HuH-7 (cell line): ENCODE results near the gene ANTXRL.
"Not testable (repeated sequence)": the region's sequence is repeated elsewhere in the genome, so short reads cannot be mapped to it uniquely, and the experiment has no call there.

Experiments used
- DNase-seq: peaks from one replicate; pipeline ENCODE4 v3.0.0; 2011; ENCODE audit warnings: low spot score

ANTXRL gene

DNA sequence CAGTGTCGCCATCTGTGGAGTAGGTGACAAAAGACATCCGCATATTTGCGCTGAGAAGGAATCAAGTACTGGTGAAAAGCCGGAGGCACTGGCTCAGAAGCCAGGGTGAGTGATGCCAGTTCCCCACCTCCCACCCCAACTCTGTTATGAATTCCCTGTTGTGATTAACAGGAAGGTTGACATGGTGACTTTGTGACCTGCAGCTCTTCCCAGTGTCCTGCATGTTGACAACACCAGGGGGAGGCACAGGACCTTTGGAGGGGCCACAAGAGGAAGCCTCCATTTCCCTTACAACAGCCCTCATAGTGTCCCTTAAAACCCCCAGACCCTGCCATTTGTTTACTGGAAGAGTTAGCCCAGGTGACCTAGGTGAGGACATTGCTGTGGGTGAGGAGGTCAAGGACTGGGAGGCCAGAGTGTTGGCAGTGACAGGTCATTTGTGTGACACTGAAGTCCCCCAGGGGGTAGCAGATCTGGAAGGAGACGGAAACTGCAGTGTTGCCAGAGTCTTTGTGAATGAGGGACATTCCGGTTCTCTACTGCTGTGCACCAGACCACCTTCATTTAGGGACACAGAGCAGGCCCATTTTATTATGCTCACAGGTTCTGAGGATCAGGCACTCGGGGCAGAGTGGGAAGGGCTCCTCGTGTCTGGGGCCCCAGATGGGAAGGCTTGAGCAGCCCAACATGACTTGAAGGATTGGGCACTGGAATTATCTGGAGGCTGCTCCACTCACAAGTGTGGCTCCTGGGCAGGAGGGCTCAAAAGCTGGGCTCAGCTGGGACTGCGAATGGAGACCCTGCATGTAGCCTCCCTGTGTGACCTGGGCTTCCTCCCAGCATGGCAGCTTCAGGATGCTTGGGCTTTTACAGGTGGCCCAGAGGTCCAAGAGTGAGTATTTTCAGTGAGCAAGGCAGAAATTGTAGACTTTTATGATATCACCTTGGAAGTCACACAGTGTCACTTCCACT lies 13.0 kb upstream of the ANTXRL start:
- no peak for DNase-seq

DNA sequence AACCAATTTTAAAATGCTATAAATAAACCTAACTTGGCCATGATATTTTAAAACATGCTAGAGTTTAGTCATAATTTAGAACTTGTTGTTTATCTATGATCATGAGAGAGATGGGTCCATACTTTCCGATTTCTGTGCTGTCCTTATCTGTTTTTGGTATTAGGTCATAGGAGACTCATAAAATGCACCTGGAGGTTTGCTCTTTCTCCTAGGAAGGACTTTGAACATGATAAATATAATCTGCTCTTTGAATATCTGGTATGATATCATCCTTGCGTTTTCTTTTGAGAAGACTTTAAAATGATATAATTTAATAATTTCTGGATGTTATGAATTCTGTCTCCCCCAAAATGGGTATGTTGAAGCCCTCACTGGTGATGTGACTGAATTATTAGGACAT lies 9.0 kb upstream of the ANTXRL start:
- DNase-seq: no peak

- DNase-seq: not testable (repeated sequence)
Observed at GRCh38 chr10:46282421-46282831, 4.4 kb upstream of the ANTXRL start.

- peak; percentile 39 for DNase-seq
Observed at GRCh38 chr10:46282842-46283574, 3.8 kb upstream of the ANTXRL start.

DNA sequence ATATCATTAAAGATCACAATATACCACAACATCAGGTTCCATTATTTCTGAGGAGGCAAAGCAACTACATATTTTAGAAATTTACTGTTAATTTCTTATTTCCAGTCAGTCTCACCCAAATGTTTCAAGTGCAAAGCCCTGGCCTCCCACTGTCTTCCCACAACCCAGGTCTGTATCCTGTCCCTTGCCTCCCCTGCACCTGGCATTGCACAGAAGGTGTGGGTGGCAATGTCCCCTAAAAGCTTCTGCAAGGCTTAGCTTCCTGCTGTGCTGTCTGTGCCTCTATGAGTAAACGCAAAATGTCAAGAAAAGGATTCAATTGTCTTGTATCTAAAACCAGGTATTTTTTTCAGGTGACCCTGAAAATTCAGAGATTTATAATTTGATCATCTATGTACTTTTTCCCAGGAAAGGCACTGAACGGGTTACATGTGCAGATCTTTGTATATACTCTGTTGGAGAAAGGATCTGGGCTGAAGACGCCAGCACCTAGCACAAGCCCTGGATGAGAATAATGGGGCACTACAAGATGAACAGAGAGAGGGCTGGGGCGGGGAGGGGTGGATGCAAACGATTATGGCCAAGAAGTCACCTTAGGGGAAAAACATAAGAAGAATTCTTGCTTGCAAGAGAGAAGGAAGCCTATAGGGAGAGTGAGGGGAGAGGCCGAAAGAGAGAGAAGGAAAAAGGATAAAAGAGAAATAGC lies 3.1 kb upstream of the ANTXRL start:
- no peak for DNase-seq

DNA sequence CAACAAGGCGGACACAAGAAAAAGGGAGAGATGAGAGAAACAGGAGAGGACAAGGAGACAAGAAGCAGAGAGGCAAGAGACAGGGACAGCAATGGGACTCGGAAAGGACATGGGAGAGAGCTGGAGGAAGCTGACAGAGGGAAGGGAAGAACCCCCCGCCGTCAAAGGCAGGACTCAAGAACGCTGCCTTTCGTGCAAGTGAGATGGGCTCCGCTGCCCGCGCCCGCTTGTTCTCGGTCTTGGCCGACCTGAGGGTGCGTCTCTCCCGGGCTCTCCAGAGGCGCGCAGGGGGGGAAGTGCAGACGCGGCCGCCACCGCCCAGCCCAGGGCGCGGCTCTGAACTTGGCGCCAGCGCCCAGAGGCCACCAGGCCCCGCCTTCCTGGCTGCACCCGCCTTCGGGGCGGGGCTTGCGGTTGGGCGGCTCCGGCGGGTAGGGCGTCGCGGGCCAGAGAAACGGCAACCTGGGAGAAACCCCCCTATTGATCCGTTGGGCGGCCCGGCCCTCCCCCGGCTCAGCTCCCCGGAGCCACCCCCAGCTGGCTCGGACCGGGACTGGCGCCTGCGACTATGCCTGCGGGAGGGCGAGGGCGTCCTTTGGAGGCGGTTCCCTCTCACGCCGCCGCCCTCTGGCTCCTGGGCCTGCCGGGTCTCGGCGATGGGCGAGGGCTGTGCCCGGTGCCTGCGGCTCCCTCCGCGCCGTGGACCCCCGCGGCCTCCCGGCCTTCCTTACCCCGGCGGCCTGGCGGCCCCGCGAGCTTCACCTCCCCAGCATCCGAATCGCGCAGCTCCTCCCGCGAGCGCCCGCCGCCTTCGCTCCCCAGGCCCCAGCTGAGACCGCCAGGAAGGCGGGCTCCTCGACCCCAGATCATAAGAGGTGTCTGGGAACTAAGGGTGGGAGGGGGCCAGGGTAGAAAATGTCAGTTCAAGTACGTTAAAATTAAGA lies 2.2 kb upstream of the ANTXRL start:
- peak; percentile 69 for DNase-seq

DNA sequence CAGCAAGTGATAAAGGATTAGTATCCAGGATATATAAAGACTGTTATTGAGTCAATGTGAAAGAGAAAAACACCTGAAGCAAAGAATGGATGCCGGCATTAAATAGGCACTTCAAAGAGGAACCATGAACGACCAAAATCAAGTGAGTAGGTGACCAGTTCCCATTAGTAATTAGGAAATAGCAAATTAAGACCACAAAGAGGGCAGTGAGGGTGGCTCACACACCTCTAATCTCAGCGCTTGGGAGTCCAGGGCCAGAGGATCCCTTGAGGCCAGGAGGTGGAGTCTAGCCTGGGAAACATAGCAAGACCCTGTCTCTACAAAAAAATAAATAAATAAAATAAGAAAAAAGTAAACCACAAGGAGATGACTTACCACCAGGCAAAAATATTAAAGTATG lies 1.5 kb upstream of the ANTXRL start:
- no peak for DNase-seq

DNA sequence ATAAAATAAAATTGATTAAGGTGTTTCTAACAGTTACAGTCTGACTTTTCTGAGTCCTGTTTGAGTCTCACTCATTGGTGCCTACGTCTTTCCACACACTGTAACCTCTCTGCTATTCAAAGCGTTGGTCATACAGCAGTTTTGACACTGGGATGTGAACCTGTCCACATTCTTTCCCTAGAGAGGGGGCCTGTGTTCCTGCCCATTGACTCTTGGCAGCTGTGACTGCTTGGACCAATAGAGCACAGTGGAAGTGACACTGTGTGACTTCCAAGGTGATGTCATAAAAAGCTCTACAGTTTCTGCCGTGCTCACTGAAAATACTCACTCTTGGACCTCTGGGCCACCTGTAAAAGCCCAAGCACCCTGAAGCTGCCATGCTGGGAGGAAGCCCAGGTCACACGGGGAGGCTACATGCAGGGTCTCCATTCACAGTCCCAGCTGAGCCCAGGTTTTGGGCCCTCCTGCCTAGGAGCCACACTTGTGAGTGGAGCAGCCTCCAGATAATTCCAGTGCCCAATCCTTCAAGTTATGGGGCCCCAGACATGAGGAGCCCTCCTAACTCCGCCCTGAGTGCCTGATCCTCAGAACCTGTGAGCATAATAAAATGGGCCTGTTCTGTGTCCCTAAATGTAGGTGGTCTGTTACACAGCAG lies 704 bp upstream of the ANTXRL start:
- no peak for DNase-seq

- no peak for DNase-seq
Observed at GRCh38 chr10:46287846-46288477, 1.2 kb downstream of the ANTXRL start.

DNA sequence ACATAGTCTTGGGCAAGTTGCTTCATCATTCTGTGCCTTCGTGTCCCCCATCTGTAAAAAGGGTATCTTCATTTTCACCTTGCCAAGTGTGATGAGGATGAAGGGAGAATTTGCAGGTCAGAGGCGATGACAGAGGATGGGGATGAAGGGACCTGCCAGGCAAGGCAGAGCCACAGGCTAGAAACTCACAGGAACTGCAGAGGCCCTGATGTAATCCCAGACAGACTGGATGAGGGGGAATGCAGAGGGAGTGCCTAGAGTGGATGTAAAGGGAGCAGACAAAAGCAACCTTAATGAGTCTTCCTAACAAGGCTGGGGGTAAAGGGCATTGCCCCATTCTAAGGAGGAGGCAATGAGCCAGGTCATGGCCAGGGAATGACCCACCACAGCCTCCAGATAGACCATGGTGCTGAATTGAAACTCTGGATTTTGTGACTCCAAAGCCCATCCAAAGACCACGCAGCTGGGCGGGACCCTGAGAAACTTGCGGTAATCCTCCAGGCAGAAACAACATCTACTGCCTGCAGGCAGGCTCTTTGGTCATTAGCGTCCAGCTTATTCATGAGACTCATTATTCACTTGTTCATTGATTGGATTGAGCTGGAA lies 1.9 kb downstream of the ANTXRL start:
- DNase-seq: no peak

DNA sequence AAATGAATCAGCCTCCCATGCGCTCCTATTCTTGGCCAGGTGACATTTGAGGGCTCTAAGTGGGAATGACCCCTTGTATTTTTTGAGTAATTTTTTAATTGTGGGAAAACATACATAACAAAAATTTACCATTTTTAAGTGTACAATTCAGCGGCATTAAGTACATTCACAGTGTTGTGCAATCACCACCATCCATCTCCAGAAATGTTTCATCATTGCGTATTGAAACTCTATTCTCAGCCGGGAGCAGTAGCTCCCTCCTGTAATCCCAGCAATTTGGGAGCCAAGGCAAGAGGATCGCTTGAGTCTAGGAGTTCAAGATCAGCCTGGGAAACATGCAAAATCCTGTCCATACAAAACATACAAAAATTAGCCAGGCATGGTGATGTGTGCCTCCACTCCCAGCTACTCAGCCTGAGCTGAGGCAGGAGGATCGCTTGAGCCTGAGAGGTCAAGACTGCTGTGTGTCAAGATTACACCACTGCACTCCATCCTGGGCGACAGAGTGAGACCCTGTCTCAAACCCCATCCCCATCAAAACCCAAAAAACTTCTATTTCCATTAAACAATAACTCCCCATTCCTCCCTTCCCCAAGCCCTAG lies 2.5 kb downstream of the ANTXRL start:
- DNase-seq: no peak

DNA sequence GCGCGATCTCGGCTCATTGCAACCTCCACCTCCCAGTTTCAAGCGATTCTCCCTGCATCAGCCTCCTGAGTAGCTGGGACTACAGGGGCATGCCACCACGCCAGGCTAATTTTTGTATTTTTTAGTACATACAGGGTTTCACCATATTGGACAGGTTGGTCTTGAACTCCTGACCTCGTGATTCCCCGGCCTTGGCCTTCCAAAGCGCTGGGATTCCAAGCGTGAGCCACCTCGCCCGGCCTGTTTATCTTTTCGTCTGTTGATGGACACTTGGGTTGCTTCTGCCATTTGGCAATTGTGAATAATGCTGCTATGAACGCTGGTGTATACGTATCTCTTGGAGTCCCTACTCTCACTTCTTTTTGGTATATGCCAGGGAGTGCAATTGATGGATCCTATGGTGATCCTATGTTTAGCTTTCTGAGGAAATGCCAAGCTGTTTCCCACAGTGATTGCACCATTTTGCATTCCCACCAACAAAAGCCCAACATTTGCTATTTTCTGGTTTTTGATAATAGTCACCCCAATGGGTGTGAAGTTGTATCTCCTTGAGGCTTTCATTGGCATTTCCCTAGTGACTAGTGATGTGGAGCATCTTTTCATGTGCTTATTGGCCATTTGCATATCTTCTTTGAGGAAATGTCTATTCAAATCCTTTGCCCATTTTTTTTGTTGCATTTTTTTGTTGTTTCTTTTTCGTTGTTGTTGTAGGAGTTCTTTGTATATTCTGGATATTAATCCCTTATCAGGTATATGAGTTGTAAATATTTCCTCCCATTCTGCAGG lies 3.5 kb downstream of the ANTXRL start:
- no peak for DNase-seq

DNA sequence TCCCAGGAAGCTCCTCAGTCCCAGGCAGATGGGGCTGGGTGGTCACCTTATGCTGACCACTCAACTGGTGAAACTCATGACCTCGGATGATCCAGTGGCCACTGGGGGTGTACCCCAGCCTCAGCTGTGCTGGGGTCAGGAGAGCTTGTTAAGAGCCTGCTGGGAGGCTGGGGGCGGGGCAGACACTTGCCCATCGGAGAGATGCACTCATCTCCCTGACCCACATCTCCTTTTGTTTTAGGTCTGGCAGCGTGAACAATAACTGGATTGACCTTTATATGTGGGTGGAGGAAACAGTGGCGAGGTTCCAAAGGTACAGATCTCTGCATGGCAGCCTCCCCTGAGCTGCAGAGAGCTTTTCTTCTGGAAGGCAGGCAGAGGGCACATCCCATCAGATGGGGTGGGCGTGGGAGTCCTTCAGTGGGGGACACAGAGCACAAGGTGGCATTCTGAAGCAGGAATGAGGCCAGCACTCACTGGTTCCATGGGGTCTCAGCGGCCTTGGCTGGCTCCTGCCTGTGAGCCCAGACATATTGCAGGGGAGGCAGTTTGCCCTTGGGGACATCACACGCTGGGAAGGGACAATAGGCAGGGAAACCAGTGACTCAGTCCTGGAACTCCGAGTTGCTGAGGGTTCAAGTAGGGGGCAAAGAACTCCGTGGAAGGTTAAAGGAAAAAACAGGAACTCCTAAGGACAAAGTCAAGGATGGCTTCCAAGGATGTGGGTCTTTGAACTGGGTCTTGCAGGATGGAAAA lies 5.2 kb downstream of the ANTXRL start:
- no peak for DNase-seq

DNA sequence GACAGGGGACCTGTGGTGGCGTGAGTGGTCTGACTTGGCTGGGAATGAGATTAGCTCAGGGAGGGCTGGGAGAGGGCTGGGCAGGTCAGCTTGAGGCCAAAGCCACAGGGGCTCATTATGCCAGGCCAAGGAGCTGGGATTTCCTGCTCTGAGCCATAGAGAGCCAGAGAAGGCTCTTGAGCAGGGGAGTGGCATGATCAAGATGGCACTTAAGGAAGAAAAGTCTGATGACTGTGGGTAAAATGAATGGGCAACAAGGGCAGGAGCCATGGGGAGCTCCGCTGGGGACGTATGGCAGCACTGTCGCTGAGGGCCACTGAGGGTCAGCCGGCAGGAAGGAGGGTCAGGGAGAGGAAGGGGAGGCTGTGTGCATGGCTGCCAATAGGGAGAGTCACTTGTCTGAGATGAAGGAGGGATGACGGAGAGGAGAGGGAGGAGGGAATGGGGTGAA lies 5.8 kb downstream of the ANTXRL start:
- DNase-seq: no peak

- no peak for DNase-seq
Observed at GRCh38 chr10:46293228-46293627, 6.4 kb downstream of the ANTXRL start.

GRCh38 chr10:46293832-46294640 lies 7.2 kb downstream of the ANTXRL start:
- DNase-seq: peak; percentile 17

DNA sequence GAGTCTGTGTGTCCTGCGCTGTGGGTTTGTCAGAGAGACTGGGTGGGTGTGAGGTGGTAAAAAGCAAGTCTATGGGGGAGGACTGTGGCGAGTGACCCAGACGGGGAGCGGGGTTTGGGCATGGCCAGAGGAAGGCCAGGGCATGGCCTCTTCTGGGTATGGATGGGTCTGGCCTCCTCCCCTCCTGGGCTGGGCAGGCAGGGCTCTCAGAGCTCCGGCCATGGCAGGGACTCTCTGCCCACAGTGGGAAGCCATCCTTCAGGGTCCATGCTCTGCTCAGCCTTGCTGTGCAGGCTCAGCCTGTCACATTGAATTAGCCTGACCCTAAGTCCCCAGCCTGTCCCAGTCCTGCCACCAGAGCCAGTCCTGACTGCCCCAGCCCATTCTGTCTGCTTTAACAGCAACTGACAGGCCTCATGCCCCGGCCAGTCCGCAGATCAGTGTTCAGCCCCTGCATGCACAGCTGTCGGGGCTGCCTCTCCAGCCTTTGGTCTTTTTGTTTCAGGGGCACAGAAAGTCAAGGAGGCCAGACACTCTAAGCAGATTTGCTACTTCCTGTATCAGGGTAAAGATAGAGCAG lies 7.9 kb downstream of the ANTXRL start:
- no peak for DNase-seq
